Measurements from ENCODE around the gene CDH4. TPM values are rescaled to one million over a fixed set of nuclear protein-coding genes. Genes with fewer than 3 reads are reported as not detected.

The CDH4 gene
- total RNA-seq, 2 experiments from 2014 or later: not detected

DNA sequence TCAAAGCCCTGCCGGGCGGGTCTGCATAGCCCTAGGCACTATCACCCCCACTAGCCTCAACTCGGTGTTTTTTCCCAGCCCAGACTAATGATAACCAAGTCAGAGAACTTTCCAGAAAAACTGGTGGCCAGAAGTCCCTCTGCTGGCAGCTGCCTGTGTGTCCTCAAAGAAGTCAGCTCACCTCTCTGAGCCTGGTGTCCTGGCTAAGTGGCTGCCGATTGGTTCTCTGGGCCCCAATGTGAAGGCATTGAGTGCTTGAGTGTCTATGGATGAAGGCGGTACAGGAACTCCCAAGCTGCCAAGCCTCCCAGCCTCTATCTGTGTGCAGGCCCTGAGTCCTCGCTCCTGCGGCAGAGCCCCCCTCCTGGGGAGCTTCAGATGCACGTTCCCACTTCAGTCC is 458.0 kb downstream of the CDH4 start:
- BruUV-seq (replicated peaks): no TSS peak
- no peaks in the 10 kb centered on the region for H3K9me2 ChIP-seq (ENCODE audit: insufficient read depth, low read length)
- H3K36me3 ChIP-seq (ENCODE audit: insufficient read depth, low read length): no peaks in the 10 kb centered on the region
- intact Hi-C loops (cut with micrococcal nuclease; ENCODE audit: unreplicated experiment): no loop called here
- no peak overlapping the region for H2AFZ ChIP-seq (ENCODE audit: low read length)
- H3K4me3 ChIP-seq (ENCODE audit: low read depth, low read length, poor library complexity, severe bottlenecking): no peak overlapping the region
- CTCF ChIA-PET (ENCODE audit: unreplicated experiment): no interaction called here
- H3K27ac ChIP-seq (ENCODE audit: low read depth, low read length, poor library complexity, severe bottlenecking): no peak overlapping the region
- H3K4me2 ChIP-seq (ENCODE audit: low read length): no peak overlapping the region
- H3K4me1 ChIP-seq (ENCODE audit: insufficient read depth, low read length, poor library complexity, severe bottlenecking): no peaks in the 10 kb centered on the region
- no peaks in the 10 kb centered on the region for H3K79me2 ChIP-seq (ENCODE audit: insufficient read depth, low read depth, low read length)
- no peaks in the 10 kb centered on the region for H4K20me1 ChIP-seq (ENCODE audit: insufficient read depth, low read length)
- H3K9me3 ChIP-seq (ENCODE audit: low read length): no peaks in the 10 kb centered on the region
- TF ChIP-seq, protein P1, sequence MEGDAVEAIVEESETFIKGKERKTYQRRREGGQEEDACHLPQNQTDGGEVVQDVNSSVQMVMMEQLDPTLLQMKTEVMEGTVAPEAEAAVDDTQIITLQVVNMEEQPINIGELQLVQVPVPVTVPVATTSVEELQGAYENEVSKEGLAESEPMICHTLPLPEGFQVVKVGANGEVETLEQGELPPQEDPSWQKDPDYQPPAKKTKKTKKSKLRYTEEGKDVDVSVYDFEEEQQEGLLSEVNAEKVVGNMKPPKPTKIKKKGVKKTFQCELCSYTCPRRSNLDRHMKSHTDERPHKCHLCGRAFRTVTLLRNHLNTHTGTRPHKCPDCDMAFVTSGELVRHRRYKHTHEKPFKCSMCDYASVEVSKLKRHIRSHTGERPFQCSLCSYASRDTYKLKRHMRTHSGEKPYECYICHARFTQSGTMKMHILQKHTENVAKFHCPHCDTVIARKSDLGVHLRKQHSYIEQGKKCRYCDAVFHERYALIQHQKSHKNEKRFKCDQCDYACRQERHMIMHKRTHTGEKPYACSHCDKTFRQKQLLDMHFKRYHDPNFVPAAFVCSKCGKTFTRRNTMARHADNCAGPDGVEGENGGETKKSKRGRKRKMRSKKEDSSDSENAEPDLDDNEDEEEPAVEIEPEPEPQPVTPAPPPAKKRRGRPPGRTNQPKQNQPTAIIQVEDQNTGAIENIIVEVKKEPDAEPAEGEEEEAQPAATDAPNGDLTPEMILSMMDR (conservative IDR thresholded peaks at IDR 0.05; ENCODE audit: low read length): no peak
- no peak for TF ChIP-seq EZH2phosphoT487 (IDR thresholded peaks at IDR 0.05; ENCODE audit: borderline replicate concordance, low read depth, low read length)
- POLR2A ChIA-PET: no interaction called here
- no peak for DNase-seq (ENCODE audit: low spot score)

DNA sequence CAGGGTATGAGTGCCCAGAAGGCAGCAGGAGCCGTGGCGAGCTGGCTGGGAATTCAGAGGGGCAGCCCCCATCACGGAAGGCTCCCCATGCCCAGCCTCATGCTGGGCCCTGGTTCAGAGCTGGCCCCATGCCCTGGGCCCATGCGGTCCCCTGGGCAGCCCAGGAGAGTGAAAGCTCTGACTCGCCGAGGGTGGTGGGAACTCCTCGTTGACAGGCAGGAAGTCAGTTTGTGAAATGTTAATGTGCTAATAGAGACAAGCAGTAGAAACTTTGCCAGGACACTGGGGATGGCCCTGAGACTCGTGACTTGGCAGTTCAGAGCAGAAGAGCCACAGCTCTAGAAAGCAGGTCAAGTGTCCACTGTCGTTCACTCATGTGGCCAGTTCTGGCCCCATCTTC is 460.6 kb downstream of the CDH4 start:
- TF ChIP-seq, protein P1 (conservative IDR thresholded peaks at IDR 0.05; ENCODE audit: low read length): no peak
- TF ChIP-seq EZH2phosphoT487 (IDR thresholded peaks at IDR 0.05; ENCODE audit: borderline replicate concordance, low read depth, low read length): no peak
- Histone ChIP-seq H3K4me1 (ENCODE audit: insufficient read depth, low read length, poor library complexity, severe bottlenecking) (no peaks in the 10 kb centered on the region), H3K27ac (ENCODE audit: low read depth, low read length, poor library complexity, severe bottlenecking) (no peak overlapping the region), H3K36me3 (ENCODE audit: insufficient read depth, low read length) (no peaks in the 10 kb centered on the region), H3K4me2 (ENCODE audit: low read length) (no peak overlapping the region), H3K4me3 (ENCODE audit: low read depth, low read length, poor library complexity, severe bottlenecking) (no peak overlapping the region), H3K9me3 (ENCODE audit: low read length) (no peaks in the 10 kb centered on the region), H3K9me2 (ENCODE audit: insufficient read depth, low read length) (no peaks in the 10 kb centered on the region), H3K79me2 (ENCODE audit: insufficient read depth, low read depth, low read length) (no peaks in the 10 kb centered on the region), H4K20me1 (ENCODE audit: insufficient read depth, low read length) (no peaks in the 10 kb centered on the region), H2AFZ (ENCODE audit: low read length) (no peak overlapping the region)
- POLR2A ChIA-PET: no interaction called here
- BruUV-seq (replicated peaks): no TSS peak
- DNase-seq (ENCODE audit: low spot score): no peak
- intact Hi-C loops (cut with micrococcal nuclease; ENCODE audit: unreplicated experiment): no loop called here
- CTCF ChIA-PET (ENCODE audit: unreplicated experiment): no interaction called here

DNA sequence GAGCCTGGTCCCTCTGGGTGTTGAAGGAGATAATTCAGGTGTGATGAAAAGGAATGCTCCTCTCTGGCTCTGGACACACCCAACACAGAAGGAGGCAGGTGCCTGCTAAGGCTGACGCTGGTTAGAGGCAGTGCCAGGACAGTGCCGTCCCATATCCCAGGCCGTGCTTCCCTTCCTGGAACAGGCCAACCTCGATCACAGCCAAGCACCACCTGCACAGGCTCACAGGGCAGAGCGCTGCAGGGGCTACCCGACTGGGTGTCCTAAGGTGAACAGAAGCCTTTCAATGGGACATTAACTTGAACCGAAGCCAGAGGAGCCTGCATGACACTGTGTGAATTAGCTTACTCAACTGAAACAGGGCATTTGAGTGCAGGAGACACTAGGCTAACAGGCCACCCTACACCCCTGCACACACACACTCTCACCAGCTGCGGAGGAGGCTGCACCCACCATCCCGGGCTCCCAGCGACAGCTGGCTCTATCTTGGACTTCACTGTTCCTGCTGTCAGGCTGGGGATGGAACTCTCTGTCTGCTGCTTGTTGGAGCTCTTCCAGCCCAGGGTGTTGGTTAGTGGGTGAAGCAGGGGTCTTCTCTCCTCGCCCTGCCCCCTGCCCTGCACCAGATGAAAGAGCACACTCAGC is 466.4 kb downstream of the CDH4 start:
- TF ChIP-seq, protein P1 (conservative IDR thresholded peaks at IDR 0.05; ENCODE audit: low read length): no peak
- TF ChIP-seq EZH2phosphoT487 (IDR thresholded peaks at IDR 0.05; ENCODE audit: borderline replicate concordance, low read depth, low read length): no peak
- no TSS peak for BruUV-seq (replicated peaks)
- no peaks in the 10 kb centered on the region for H3K9me3 ChIP-seq (ENCODE audit: low read length)
- no peak overlapping the region for H3K4me2 ChIP-seq (ENCODE audit: low read length)
- no peak overlapping the region for H3K4me3 ChIP-seq (ENCODE audit: low read depth, low read length, poor library complexity, severe bottlenecking)
- CTCF ChIA-PET (ENCODE audit: unreplicated experiment): no interaction called here
- no peaks in the 10 kb centered on the region for H3K9me2 ChIP-seq (ENCODE audit: insufficient read depth, low read length)
- intact Hi-C loops (cut with micrococcal nuclease; ENCODE audit: unreplicated experiment): no loop called here
- H2AFZ ChIP-seq (ENCODE audit: low read length): no peak overlapping the region
- no peaks in the 10 kb centered on the region for H4K20me1 ChIP-seq (ENCODE audit: insufficient read depth, low read length)
- no peaks in the 10 kb centered on the region for H3K36me3 ChIP-seq (ENCODE audit: insufficient read depth, low read length)
- H3K79me2 ChIP-seq (ENCODE audit: insufficient read depth, low read depth, low read length): no peaks in the 10 kb centered on the region
- no peaks in the 10 kb centered on the region for H3K4me1 ChIP-seq (ENCODE audit: insufficient read depth, low read length, poor library complexity, severe bottlenecking)
- DNase-seq (ENCODE audit: low spot score): no peak
- POLR2A ChIA-PET: no interaction called here
- H3K27ac ChIP-seq (ENCODE audit: low read depth, low read length, poor library complexity, severe bottlenecking): no peak overlapping the region

All from OCI-LY7 (cell line).